Endothelial cell of umbilical vein (primary cell): ENCODE data around the gene SLC5A8. TPM values are rescaled to one million over a fixed set of nuclear protein-coding genes. Genes with fewer than 3 reads are reported as not detected.

ENCODE experiments used
- BruUV-seq: library from RNA; stranded (reverse); fragments of 400-500 nt; replicated peaks from 2 replicates; lab custom pipeline; 2021; lab: Mats Ljungman, UMichigan
- CTCF ChIA-PET: fragments of 300-600, 350-600 bp; sonication (Branson Sonifier 250); formaldehyde crosslinking; loops from one replicate; lab custom pipeline; 2021; ENCODE audit warnings: antibody characterized with exemption, inconsistent platforms; lab: Charles Lee
- POLR2A ChIA-PET: fragments of 300-600, 350-600 bp; sonication (Branson Sonifier 250); formaldehyde crosslinking; loops from one replicate; lab custom pipeline; 2021; ENCODE audit warnings: antibody characterized with exemption, inconsistent platforms; lab: Charles Lee
- DNase-seq: peaks from one replicate; pipeline ENCODE4 v3.0.0-alpha.2; 2011; ENCODE audit warnings: low read depth, low spot score
- FAIRE-seq: peaks from 2 replicates; lab custom pipeline; 2011; peaks lifted over from hg19 to GRCh38; lab: Jason Lieb, UNC
- H2AFZ ChIP-seq: 2 replicates; pipeline ENCODE4 v1.6.0; 2012; ENCODE audit warnings: low read depth, low read length, control low read depth, inconsistent platforms
- H3K27ac ChIP-seq: 2 replicates; pipeline ENCODE4 v1.5.1; 2011; ENCODE audit warnings: low read depth, mild to moderate bottlenecking, control low read depth, low read length, moderate library complexity; ENCODE audit not compliant: insufficient read depth
- H3K27me3 ChIP-seq, 2 experiments: 2 replicates each; pipeline versions ENCODE4 v1.6.0 to v1.6.1; 2011; ENCODE audit warnings: low read length in 2 of 2, mixed read lengths in 1 of 2; ENCODE audit not compliant: control insufficient read depth in 2 of 2, insufficient read depth in 2 of 2
- H3K36me3 ChIP-seq, 2 experiments: 2 replicates in 1 of 2; 3 replicates in 1 of 2; pipeline ENCODE4 v1.5.1; 2011; ENCODE audit warnings: low read length in 2 of 2, mild to moderate bottlenecking in 1 of 2, moderate library complexity in 1 of 2; ENCODE audit not compliant: control insufficient read depth in 2 of 2, insufficient read depth in 2 of 2; ENCODE audit errors: extremely low read depth in 1 of 2
- H3K4me1 ChIP-seq: 3 replicates; pipeline ENCODE4 v1.5.1; 2011; ENCODE audit warnings: mild to moderate bottlenecking, low read length; ENCODE audit not compliant: control insufficient read depth, insufficient read depth; ENCODE audit errors: extremely low read depth
- H3K4me2 ChIP-seq: 2 replicates; pipeline ENCODE4 v1.6.1; 2011; ENCODE audit warnings: low read length, control low read depth, mixed read lengths; ENCODE audit not compliant: insufficient read depth
- H3K4me3 ChIP-seq, 3 experiments: fragments of 200-600 bp in 1 of 3; sonication (generic), shearing (Covaris generic) in 1 of 3; replicated peaks in 1 of 3; 2 replicates each; pipeline ENCODE4 v1.5.1; 2011 to 2016; ENCODE audit warnings: control low read depth in 3 of 3, low read length in 3 of 3, mild to moderate bottlenecking in 2 of 3, inconsistent platforms in 1 of 3, low read depth in 1 of 3, moderate library complexity in 1 of 3; ENCODE audit not compliant: insufficient read depth in 1 of 3
- H3K79me2 ChIP-seq: 2 replicates; pipeline ENCODE4 v1.6.0; 2012; ENCODE audit warnings: low read length, inconsistent platforms; ENCODE audit not compliant: control insufficient read depth, insufficient read depth
- H3K9ac ChIP-seq: replicated peaks from 2 replicates; pipeline ENCODE3; 2011; ENCODE audit warnings: low read length, control low read depth; ENCODE audit not compliant: insufficient read depth; ENCODE audit errors: extremely low read depth
- H3K9me1 ChIP-seq: replicated peaks from 3 replicates; pipeline ENCODE4 v1.6.0; 2011; ENCODE audit warnings: mild to moderate bottlenecking, low read length; ENCODE audit not compliant: control insufficient read depth, insufficient read depth; ENCODE audit errors: extremely low read depth
- H3K9me3 ChIP-seq: replicated peaks from 2 replicates; pipeline ENCODE4 v1.5.1; 2012; ENCODE audit warnings: low read length, inconsistent platforms; ENCODE audit not compliant: control insufficient read depth, insufficient read depth
- H4K20me1 ChIP-seq: replicated peaks from 2 replicates; pipeline ENCODE3; 2011; ENCODE audit warnings: mild to moderate bottlenecking, low read length; ENCODE audit not compliant: control insufficient read depth, insufficient read depth; ENCODE audit errors: extremely low read depth
- EZH2 ChIP-seq: IDR thresholded peaks from 2 replicates; pipeline ENCODE4 v1.6.1; 2012; ENCODE audit warnings: borderline replicate concordance, low read depth, mild to moderate bottlenecking, moderate library complexity, low read length, inconsistent platforms; ENCODE audit not compliant: severe bottlenecking
- GATA2 ChIP-seq: IDR thresholded peaks from 2 replicates; pipeline ENCODE4 v1.7.0; 2011; ENCODE audit warnings: low read depth, mild to moderate bottlenecking, moderate library complexity, mixed read lengths, low read length; ENCODE audit not compliant: insufficient read length, insufficient read depth
- JUN ChIP-seq: IDR thresholded peaks from 2 replicates; pipeline ENCODE4 v1.6.1; 2011; ENCODE audit warnings: borderline replicate concordance, low read depth; ENCODE audit not compliant: insufficient read length, insufficient read depth
- MYC ChIP-seq: IDR thresholded peaks from one replicate; pipeline ENCODE4 v1.6.1; 2011; ENCODE audit warnings: mild to moderate bottlenecking, low read depth, low read length
- POLR2AphosphoS5 ChIP-seq: IDR thresholded peaks from 2 replicates; pipeline ENCODE4 v1.6.1; 2012; ENCODE audit warnings: low read depth, mild to moderate bottlenecking, control low read depth, low read length, moderate library complexity; ENCODE audit not compliant: insufficient read depth
- dilution Hi-C: fragments of 300-500 bp; cut with MboI; formaldehyde crosslinking; loops from one replicate; pipeline ENCODE4 v1.15.0; 2019; ENCODE audit warnings: low sequenced_read_pairs; ENCODE audit not compliant: extremely low pct_ligation_motif_present
- intact Hi-C: fragments of 100-400 bp; cut with micrococcal nuclease; formaldehyde crosslinking; loops from one replicate; pipeline ENCODE4 v1.10.0; 2022
- polyA plus RNA-seq, 4 experiments: library from polyadenylated mRNA; depleted of rRNA in 3 of 4; stranded (reverse) in 3 of 4; unstranded in 1 of 4; fragments of >200 nt; gene quantifications; 2 replicates each; pipeline versions ENCODE4 v1.2.1 to v1.2.3, GENCODE V29; 2011 to 2012; ENCODE audit warnings: missing spikeins in 1 of 4
- small RNA-seq: library from RNA; depleted of rRNA; stranded (forward); fragments of <200 nt; gene quantifications from one replicate; pipeline ENCODE3, GENCODE V24; 2012; ENCODE audit warnings: low replicate concordance, low read depth; ENCODE audit not compliant: insufficient read depth, insufficient read length
- total RNA-seq: library from RNA; stranded (reverse); gene quantifications from 2 replicates; pipeline ENCODE4 v1.2.3, GENCODE V29; 2021
- TF ChIP-seq, protein P1 (sequence below), 2 donors: IDR thresholded peaks; 1 replicate in 1 of 2; 2 replicates in 1 of 2; pipeline ENCODE4 v1.5.1; 2011; ENCODE audit warnings: low read length in 2 of 2, mild to moderate bottlenecking in 2 of 2, moderate library complexity in 2 of 2, control low read depth in 1 of 2, inconsistent platforms in 1 of 2, low read depth in 1 of 2; ENCODE audit not compliant: insufficient read depth in 1 of 2; ENCODE audit errors: extremely low read depth in 1 of 2

Gene SLC5A8
- total and polyA plus RNA-seq, 2 donors (not counting 3 experiments of a cell fraction or from before 2014, with no cell fraction given) = not detected

DNA sequence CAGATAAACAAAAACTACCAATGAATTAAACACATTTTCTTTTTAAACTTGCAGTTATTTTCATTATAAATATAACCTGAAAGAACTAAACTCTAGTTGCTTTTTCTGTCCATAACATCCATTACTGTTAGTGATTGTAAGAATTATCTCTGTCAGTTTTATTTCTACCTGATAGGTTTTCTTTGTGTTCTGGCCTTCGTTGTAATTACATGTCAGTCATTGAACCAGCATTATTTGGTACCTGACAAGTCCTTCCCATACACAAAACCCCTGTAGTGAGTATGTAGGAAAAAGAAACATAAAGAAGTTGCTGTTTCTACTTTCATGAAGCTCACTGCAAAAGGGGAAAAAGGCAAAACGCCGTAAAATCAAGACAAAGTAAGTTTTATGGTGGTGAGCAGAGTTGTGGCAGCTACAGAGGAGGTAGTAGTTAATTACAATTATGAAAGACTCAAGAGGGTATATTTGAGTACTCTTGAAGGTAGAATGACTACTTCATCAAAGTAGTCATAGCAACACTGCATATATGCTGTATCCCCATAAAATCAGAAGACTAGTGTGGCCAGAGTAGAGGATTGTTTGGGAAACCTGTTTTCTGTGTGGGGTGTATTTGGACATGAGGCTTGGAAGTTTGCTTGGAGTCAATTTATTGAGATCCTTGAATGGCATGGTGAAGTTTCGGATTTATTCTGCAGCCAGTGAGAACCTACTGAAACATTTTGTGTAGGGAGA lies 102.8 kb downstream of the SLC5A8 start:
- POLR2A ChIA-PET = no interaction called here
- Histone ChIP-seq H3K9me3 (peaks cover 2% of the 10 kb centered on the region), H3K4me1 (no peaks in the 10 kb centered on the region), H3K4me3 (no peak overlapping the region), H2AFZ (no peak overlapping the region), H3K36me3 (no peaks in the 10 kb centered on the region), H3K9ac (no peak overlapping the region), H3K79me2 (no peaks in the 10 kb centered on the region), H3K9me1 (no peaks in the 10 kb centered on the region), H3K27ac (no peak overlapping the region), H3K27me3 (no peaks in the 10 kb centered on the region), H3K4me2 (no peak overlapping the region), H4K20me1 (no peaks in the 10 kb centered on the region)
- TF ChIP-seq JUN = no peak
- TF ChIP-seq, protein P1, sequence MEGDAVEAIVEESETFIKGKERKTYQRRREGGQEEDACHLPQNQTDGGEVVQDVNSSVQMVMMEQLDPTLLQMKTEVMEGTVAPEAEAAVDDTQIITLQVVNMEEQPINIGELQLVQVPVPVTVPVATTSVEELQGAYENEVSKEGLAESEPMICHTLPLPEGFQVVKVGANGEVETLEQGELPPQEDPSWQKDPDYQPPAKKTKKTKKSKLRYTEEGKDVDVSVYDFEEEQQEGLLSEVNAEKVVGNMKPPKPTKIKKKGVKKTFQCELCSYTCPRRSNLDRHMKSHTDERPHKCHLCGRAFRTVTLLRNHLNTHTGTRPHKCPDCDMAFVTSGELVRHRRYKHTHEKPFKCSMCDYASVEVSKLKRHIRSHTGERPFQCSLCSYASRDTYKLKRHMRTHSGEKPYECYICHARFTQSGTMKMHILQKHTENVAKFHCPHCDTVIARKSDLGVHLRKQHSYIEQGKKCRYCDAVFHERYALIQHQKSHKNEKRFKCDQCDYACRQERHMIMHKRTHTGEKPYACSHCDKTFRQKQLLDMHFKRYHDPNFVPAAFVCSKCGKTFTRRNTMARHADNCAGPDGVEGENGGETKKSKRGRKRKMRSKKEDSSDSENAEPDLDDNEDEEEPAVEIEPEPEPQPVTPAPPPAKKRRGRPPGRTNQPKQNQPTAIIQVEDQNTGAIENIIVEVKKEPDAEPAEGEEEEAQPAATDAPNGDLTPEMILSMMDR (IDR thresholded peaks at IDR 0.05; ENCODE audit: extremely low read depth in 1 of 2, insufficient read depth in 1 of 2, low read depth in 1 of 2, low read length in 2 of 2) = no peak
- no peak for TF ChIP-seq GATA2
- TF ChIP-seq POLR2AphosphoS5 = no peak
- no peak for TF ChIP-seq MYC
- TF ChIP-seq EZH2 = no peak
- no peak for DNase-seq
- dilution Hi-C loops = no loop called here
- intact Hi-C loops = no loop called here
- FAIRE-seq = no peak
- no TSS peak for BruUV-seq
- CTCF ChIA-PET = no interaction called here

Small RNAs within 50 kb of the gene (small RNA-seq; reads per million reads assigned to genes)
- not detected for gene RNU6-768P

Other genes with a start within 250 kb of the SLC5A8 start
- 21.5 and 23.1 TPM in 2 replicates for gene UTP20, start 69.9 kb upstream of the SLC5A8 start, total RNA-seq
- gene UTP20, start 69.9 kb upstream of the SLC5A8 start, polyA plus RNA-seq = 3.4 and 4.6 TPM in 2 replicates
- gene ARL1, start 197.5 kb upstream of the SLC5A8 start, total RNA-seq = 65.4 and 76.5 TPM in 2 replicates
- 22.9 and 30.4 TPM in 2 replicates for gene ARL1, start 197.5 kb upstream of the SLC5A8 start, polyA plus RNA-seq